GDM1 (cell line): Measurements from ENCODE around the gene URGCP.
A peak's percentile ranks its signal among the peaks of the same experiment; 100 is the strongest.

Source experiments
- DNase-seq: peaks from one replicate; lab custom pipeline; 2025; lab: John Stamatoyannopoulos, UW

Gene URGCP

DNA sequence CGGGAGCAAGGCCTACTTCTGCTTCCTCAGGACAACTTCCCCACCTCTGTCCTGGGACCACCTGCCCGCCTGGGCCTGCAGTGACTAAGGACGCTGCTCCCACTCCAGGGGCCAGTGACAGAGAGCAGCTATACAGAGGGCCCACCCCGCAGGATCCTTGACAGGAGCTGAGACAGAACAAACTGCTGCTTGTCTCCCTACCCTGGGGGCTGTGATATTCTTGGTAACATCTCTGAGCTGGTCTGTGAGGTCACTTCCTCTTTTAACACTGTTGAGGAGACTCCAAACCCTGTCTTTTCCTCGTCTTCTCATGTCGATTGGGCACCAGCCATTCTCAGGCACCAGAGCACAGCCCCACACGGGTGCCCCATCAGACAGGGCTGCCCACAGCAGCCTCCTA, 30.2 kb downstream of the URGCP start:
- no peak for DNase-seq

DNA sequence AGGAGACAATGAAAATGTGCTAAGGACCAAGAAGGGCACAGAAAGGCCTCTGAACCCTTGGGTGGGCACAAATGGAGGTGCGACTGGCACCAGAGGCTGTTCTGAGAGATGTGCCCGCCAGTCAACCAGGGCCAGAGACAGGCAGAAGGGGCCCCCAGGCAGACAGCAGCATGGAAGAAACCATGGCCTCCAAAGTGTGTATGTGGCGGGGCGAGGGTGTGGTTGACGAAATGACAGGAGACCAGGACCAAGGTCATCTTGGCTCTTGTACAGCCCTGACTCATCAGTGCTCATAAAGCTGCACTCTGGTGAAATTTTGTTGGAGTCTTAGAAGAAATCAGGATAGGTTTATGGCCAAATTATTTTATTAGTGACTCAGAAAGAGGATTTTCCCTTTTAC, 33.1 kb downstream of the URGCP start:
- no peak for DNase-seq

- DNase-seq, result no peak
Observed at GRCh38 chr7:43872406-43873110, 33.8 kb downstream of the URGCP start.

- no peak for DNase-seq
Observed at GRCh38 chr7:43871064-43871463, 35.3 kb downstream of the URGCP start.

GRCh38 chr7:43870316-43870715, 36.1 kb downstream of the URGCP start:
- no peak for DNase-seq

- no peak for DNase-seq
Observed at GRCh38 chr7:43869867-43870240, 36.5 kb downstream of the URGCP start.

- DNase-seq, result peak; percentile 91
Observed at GRCh38 chr7:43869006-43869866, 37.2 kb downstream of the URGCP start, which contains the start of gene MRPS24. Gene MRPS24, minus strand, starts transcription at chr7:43869517. Its CDS starts 22 bp downstream, at chr7:43869495.

GRCh38 chr7:43868681-43869005, 37.8 kb downstream of the URGCP start:
- no peak for DNase-seq

GRCh38 chr7:43868181-43868580, 38.2 kb downstream of the URGCP start:
- DNase-seq, result no peak

DNA sequence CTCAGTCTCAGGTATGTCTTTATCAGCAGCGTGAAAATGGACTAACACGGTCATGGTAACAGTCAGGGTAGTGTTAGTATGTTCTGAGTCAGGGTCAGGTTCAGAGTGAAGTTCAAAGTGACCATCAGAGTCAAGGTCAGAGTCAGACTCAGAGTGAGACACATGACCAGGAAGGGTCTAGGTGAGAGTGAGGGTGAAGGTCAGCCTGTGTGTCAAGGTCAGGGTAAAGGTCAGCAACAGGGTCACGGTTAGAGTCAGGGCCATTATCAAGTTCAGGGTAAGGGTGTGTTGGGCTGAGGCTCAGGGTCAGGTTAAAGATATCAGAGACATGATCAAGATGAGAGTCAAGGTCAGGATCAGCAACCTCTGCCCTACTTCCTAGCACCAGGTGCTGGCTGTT, 41.1 kb downstream of the URGCP start:
- no peak for DNase-seq

DNA sequence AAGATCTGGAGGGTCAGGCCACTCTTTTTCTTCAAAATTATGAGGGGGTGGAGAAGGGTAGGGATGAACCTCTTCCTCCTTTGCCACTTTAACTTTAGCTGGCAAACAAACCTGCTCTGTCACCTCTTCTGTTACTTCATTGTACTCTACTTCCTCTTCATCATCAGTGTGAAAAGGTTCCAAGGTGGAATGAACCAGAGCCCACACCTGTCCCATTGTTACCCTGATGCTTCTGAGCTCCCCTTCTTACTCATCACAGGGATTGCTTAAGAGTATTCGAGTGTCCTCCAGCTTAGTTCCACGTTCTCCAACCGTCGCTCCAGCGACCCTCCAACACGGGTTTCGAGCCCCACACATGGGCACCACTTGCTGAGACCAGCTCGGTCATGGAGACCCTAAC, 42.3 kb downstream of the URGCP start:
- no peak for DNase-seq

DNA sequence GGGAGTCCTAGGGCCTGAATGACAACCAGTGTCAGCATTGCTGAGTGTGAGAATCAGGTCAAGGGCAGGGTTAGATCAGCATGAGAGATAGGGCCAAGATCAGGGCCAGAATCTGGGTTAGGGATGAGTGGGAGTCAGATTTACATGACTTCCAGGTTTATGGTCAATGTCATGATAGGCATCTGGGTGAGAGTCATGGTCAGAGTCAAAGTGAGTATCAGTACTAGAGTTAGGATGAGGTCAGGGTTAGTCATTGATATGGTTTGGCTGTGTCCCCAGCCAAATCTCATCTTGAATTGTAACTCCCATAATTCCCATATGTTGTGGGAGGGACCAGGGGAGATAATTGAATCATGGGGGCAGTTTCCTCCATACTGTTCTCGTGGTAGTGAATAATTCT, 49.4 kb downstream of the URGCP start:
- DNase-seq, result no peak

- no peak for DNase-seq
Observed at GRCh38 chr7:43856316-43856715, 50.1 kb downstream of the URGCP start.

DNA sequence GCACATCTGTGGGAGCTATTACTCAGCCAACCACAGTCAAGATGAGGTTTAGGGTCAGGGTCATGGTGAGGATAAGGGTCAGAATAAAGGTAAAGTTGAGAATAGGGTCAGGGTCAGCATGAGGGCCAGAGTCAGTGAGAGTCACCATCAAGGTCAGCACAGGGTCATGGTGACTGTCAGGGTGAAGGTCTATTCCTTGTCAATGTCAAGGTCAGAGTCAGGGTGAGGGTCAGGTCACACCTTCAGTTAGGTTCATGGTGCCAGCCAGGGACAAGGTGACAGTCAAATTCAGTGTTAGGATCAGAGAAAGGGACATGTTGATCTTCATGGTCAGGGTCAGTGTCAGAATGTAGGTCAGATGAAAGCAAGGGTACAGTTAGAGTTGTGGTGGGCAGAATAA, 51.2 kb downstream of the URGCP start:
- DNase-seq, result no peak

DNA sequence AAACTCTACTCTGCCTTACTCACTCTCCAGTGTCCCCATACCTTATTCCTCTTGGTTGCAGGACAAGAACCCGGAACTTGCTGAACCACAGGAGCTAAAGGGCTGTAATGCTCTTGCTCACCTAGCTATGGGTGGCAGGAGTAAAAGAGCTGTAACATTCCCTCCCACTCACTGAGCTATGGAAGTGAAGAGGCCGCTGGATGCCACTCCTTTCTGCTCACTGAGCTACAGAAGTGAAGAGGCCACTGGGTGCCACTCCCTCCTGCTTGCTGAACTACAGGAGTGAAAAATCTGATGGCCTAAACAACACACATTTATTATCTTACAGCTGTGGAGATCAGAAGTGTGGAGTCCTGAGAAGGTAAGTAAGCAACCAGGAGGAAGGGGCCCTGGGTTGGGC, 54.6 kb downstream of the URGCP start:
- no peak for DNase-seq

- DNase-seq, result no peak
Observed at GRCh38 chr7:43850348-43851116, 55.9 kb downstream of the URGCP start.

GRCh38 chr7:43849047-43849446, 57.3 kb downstream of the URGCP start:
- DNase-seq, result no peak

DNA sequence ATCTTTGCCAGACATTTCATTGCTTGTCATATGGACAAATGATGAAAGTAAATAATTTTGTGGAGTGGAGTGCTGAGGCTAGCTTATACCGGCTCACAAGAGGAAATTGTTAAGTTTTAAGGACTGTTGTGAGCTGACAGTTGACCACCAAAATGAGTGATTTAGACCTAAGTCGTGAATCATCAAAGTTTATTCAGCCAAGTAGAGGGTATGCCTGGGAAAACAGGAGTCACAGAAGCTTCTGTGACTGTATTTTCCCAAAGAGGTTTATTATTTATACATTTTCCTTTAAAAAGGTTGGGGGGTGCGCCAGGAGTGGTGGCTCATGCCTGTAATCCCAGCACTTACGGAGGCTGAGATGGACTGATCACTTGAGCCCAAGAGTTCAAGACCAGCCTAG, 58.9 kb downstream of the URGCP start:
- no peak for DNase-seq

DNA sequence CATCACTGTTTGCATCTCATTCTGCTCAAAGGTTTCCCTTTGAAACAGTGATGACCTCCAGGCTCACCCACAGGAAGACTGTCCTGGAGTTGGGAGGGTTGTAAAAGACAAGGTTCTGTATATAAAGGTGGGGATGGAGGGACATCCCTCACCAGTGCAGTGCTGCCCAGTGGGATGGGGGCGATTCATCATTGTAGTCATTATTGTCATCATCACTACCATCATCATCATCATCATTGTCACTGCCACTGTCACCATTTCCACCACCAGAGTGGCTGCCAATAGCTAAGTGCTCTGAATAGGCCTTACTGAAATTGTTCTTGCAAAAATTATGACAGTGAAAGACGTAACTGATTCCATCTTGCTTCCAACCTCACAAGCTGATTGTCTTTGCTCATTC, 61.7 kb downstream of the URGCP start:
- no peak for DNase-seq

GRCh38 chr7:43844257-43844656, 62.1 kb downstream of the URGCP start:
- DNase-seq, result no peak

GRCh38 chr7:43843296-43843695, 63.1 kb downstream of the URGCP start:
- no peak for DNase-seq

GRCh38 chr7:43838201-43838658, 68.2 kb downstream of the URGCP start:
- DNase-seq, result no peak
